Upper lobe of left lung (tissue), 6 donors: ENCODE measurements around the gene ATXN7L1. TPM values are rescaled to one million over a fixed set of nuclear protein-coding genes. Genes with fewer than 3 reads are reported as not detected.

Experiments used
- ATAC-seq, 2 donors: fragments of 200-7000 bp; cut with Tn5 transposase; one replicate each; pipeline ENCODE4 v1.9.1; 2022; ENCODE audit warnings: mild to moderate bottlenecking in 2 of 2, moderate library complexity in 2 of 2; ENCODE audit not compliant: low FRiP score in 2 of 2
- DNase-seq, 2 donors: peaks; one replicate each; pipeline ENCODE4 v3.0.0-alpha.2; 2019 to 2020
- H3K27ac ChIP-seq, 4 donors: fragments of 200-600 bp; sonication (generic); one replicate each; pipeline ENCODE4 v1.5.1; 2016 to 2019
- H3K27me3 ChIP-seq, 4 donors: fragments of 200-600 bp; sonication (generic); one replicate each; pipeline ENCODE4 v1.5.1; 2017 to 2019
- H3K36me3 ChIP-seq, 4 donors: fragments of 200-600 bp; sonication (generic); one replicate each; pipeline ENCODE4 v1.5.1; 2016 to 2019
- H3K4me1 ChIP-seq, 4 donors: fragments of 200-600 bp; sonication (generic); one replicate each; pipeline ENCODE4 v1.5.1; 2018 to 2019
- H3K4me3 ChIP-seq, 4 donors: fragments of 200-600 bp; sonication (generic); one replicate each; pipeline ENCODE4 v1.5.1; 2017 to 2019; ENCODE audit warnings: mild to moderate bottlenecking in 2 of 4, moderate library complexity in 1 of 4
- H3K9me3 ChIP-seq, 4 donors: fragments of 200-600 bp; sonication (generic); one replicate each; pipeline ENCODE4 v1.5.1; 2018 to 2019
- EP300 ChIP-seq, 4 donors: sonication (generic); formaldehyde crosslinking; IDR thresholded peaks; one replicate each; pipeline ENCODE4 v1.5.1; 2017; ENCODE audit warnings: antibody characterized with exemption in 4 of 4, control low read depth in 2 of 4
- POLR2A ChIP-seq, 4 donors: fragments of 450-650 bp; IDR thresholded peaks; one replicate each; pipeline ENCODE4 v1.5.1; 2016 to 2017; ENCODE audit warnings: antibody characterized with exemption in 4 of 4, mild to moderate bottlenecking in 2 of 4
- POLR2AphosphoS5 ChIP-seq, 2 donors: sonication (generic); formaldehyde crosslinking; IDR thresholded peaks; one replicate each; pipeline ENCODE4 v1.5.1; 2017; ENCODE audit warnings: antibody characterized with exemption in 2 of 2
- WGBS, 2 donors: methylation state at CpG; one replicate each; pipeline ENCODE4 v1.1.5; 2017 to 2018; 5-methylcytosine and 5-hydroxymethylcytosine counted together
- total RNA-seq, 6 donors: library from RNA; depleted of rRNA in 4 of 6; stranded (reverse); fragments of >200 nt in 4 of 6; gene quantifications; one replicate each; pipeline versions ENCODE4 v1.1.0 to v1.2.1, GENCODE V29; 2016 to 2021
- TF ChIP-seq, protein P1 (sequence below), 6 experiments: fragments of 450-650 bp in 4 of 6; fragments of 200-600 bp in 2 of 6; sonication (generic) in 2 of 6; IDR thresholded peaks; one replicate each; pipeline ENCODE4 v1.5.1; 2016 to 2019; ENCODE audit warnings: antibody characterized with exemption in 6 of 6
- donor health status: DM: no; HTN: no; CAD: no; lungs with moderate emphysema.
- donor health status: DM: no; HTN: yes; CAD: no; lungs with severe emphysema.

The ATXN7L1 gene
- total RNA-seq, 6 donors from 2014 or later, result 7.1 to 43.0 (median 13.4) TPM

- WGBS, 2 donors, result 44 to 52% methylated on average over 14 to 17 of the region's 17 CpGs
These were observed 220.7 kb downstream of the ATXN7L1 start for GRCh38 chr7:105655500-105656380.

GRCh38 chr7:105655067-105655466 lies 221.3 kb downstream of the ATXN7L1 start:
- Histone ChIP-seq H3K27ac (no peak overlapping the region), H3K4me1 (peaks cover 11 to 15% (median 12%) of the 10 kb centered on the region in 4 donors), H3K9me3 (no peaks in the 10 kb centered on the region), H3K4me3 (no peak overlapping the region), H3K36me3 (no peaks in the 10 kb centered on the region), H3K27me3 (no peaks in the 10 kb centered on the region)
- ATAC-seq, result no peak
- WGBS, 2 donors, result 75 to 79% methylated on average over 3 of the region's 3 CpGs
- no peak for DNase-seq
- TF ChIP-seq POLR2AphosphoS5 (IDR thresholded peaks at IDR 0.05) (no peak), EP300 (IDR thresholded peaks at IDR 0.05) (no peak), POLR2A (IDR thresholded peaks at IDR 0.05) (no peak)
- TF ChIP-seq, protein P1, sequence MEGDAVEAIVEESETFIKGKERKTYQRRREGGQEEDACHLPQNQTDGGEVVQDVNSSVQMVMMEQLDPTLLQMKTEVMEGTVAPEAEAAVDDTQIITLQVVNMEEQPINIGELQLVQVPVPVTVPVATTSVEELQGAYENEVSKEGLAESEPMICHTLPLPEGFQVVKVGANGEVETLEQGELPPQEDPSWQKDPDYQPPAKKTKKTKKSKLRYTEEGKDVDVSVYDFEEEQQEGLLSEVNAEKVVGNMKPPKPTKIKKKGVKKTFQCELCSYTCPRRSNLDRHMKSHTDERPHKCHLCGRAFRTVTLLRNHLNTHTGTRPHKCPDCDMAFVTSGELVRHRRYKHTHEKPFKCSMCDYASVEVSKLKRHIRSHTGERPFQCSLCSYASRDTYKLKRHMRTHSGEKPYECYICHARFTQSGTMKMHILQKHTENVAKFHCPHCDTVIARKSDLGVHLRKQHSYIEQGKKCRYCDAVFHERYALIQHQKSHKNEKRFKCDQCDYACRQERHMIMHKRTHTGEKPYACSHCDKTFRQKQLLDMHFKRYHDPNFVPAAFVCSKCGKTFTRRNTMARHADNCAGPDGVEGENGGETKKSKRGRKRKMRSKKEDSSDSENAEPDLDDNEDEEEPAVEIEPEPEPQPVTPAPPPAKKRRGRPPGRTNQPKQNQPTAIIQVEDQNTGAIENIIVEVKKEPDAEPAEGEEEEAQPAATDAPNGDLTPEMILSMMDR (IDR thresholded peaks at IDR 0.05), result no peak

More at GRCh38 chr7:105655500-105656380, 220.7 kb downstream of the ATXN7L1 start:
- Histone ChIP-seq H3K4me1 (peaks cover 11 to 15% (median 12%) of the 10 kb centered on the region in 4 donors), H3K36me3 (no peaks in the 10 kb centered on the region), H3K4me3 (no peak overlapping the region), H3K27me3 (no peaks in the 10 kb centered on the region), H3K9me3 (no peaks in the 10 kb centered on the region), H3K27ac (no peak overlapping the region)
- peak in 1 of 2 donors; percentile 34 for DNase-seq
- TF ChIP-seq POLR2AphosphoS5 (IDR thresholded peaks at IDR 0.05) (no peak), EP300 (IDR thresholded peaks at IDR 0.05) (no peak), POLR2A (IDR thresholded peaks at IDR 0.05) (no peak)
- TF ChIP-seq, protein P1 (IDR thresholded peaks at IDR 0.05), result no peak
- peak in 1 of 2 donors; percentile 40 for ATAC-seq

DNA sequence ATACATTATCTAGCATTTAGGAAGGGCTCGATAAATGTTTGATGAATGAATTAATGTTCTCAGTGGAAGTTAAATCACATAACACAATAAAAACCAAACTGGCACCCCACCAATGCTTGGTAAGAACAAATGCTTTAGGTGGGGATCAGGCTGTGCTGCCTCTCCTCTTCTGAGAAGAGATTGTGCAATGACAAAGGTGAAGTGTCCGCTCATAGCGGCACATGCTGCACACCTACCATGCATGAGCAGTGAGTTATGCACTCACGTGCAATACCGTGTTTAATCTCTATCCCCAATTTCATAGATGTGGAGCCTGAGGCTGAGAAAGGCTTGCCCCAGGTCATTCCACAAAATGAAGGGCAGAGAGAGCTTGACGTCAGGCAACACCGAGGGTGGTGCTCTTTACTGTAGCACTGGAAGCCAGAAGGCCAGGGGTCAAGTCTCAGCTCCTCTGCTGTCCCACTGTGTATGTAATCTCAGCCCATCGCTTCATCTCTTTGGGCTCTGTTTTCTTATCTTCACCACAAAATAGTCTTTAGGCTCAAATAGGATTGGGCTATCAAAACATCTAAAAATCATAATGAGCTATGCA lies 222.2 kb downstream of the ATXN7L1 start:
- DNase-seq (peak in 1 of 2 donors; percentile 39), ATAC-seq (no peak)
- Histone ChIP-seq H3K36me3 (no peaks in the 10 kb centered on the region), H3K27me3 (no peaks in the 10 kb centered on the region), H3K4me3 (no peak overlapping the region), H3K9me3 (no peaks in the 10 kb centered on the region), H3K4me1 (peaks cover 12 to 20% (median 16%) of the 10 kb centered on the region in 4 donors), H3K27ac (no peak overlapping the region)
- 87 to 91% methylated on average over 7 to 8 of the region's 8 CpGs for WGBS, 2 donors
- TF ChIP-seq EP300 (IDR thresholded peaks at IDR 0.05) (no peak), POLR2AphosphoS5 (IDR thresholded peaks at IDR 0.05) (no peak)
- TF ChIP-seq, protein P1 (IDR thresholded peaks at IDR 0.05), result no peak

DNA sequence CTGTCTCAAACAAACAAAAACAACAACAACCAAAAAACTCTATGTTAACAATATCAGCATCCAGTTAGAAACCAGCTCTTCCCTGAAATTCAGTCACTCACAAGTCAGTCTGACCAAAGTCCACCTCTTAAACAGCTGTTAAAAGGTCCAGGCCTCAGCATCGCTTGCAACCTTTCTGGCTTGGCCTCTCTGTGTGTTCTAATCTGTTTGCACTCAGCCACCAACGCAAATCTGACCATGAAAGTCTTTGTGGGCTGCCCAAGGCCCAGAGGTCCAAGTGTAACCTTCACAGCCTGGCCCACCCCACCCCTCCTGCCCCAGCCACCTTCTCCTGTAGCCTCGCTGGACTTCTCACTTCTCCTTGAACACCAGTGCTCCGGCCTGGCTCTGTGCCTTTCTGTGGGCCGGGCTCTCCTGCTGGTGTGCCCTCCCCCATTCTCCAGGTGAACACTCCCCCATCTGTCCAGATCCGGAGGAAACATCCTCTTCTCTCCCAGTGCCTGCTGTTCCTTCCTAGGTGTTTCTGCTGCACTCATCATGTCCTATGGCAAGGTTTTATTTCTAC lies 222.9 kb downstream of the ATXN7L1 start:
- Histone ChIP-seq H3K4me1 (peaks cover 16 to 26% (median 21%) of the 10 kb centered on the region in 4 donors), H3K9me3 (no peaks in the 10 kb centered on the region), H3K27ac (no peak overlapping the region), H3K27me3 (no peaks in the 10 kb centered on the region), H3K4me3 (no peak overlapping the region), H3K36me3 (no peaks in the 10 kb centered on the region)
- TF ChIP-seq EP300 (IDR thresholded peaks at IDR 0.05), result no peak
- no peak for TF ChIP-seq POLR2AphosphoS5 (IDR thresholded peaks at IDR 0.05)
- no peak for TF ChIP-seq POLR2A (IDR thresholded peaks at IDR 0.05)
- TF ChIP-seq, protein P1 (IDR thresholded peaks at IDR 0.05), result no peak
- ATAC-seq (no peak), DNase-seq (peak in 1 of 2 donors; percentile 17)
- WGBS, 2 donors, result 78 to 93% methylated on average over 6 of the region's 6 CpGs
